CD14-positive monocyte (primary cell): ENCODE measurements around the gene C1QL2. TPM values are rescaled to one million over a fixed set of nuclear protein-coding genes. Genes with fewer than 3 reads are reported as not detected.

Experiments used
- DNase-seq, 3 donors: peaks; one replicate each; pipeline ENCODE4 v3.0.0-alpha.2; 2011 to 2022
- H2AFZ ChIP-seq: 2 replicates; pipeline ENCODE4 v1.6.0; 2012; ENCODE audit warnings: mild to moderate bottlenecking, low read depth, low read length, inconsistent platforms; ENCODE audit not compliant: insufficient read depth, poor library complexity, severe bottlenecking
- H3K27ac ChIP-seq, 2 donors: 1 replicate in 1 of 2; 2 replicates in 1 of 2; pipeline ENCODE4 v1.5.1; 2012 to 2013; ENCODE audit warnings: low read length in 2 of 2, control low read depth in 1 of 2, inconsistent platforms in 1 of 2, low read depth in 1 of 2, mild to moderate bottlenecking in 1 of 2
- H3K27me3 ChIP-seq, 2 donors: one replicate each; pipeline versions ENCODE4 v1.6.0 to v1.6.1; 2011 to 2013; ENCODE audit warnings: low read length in 2 of 2; ENCODE audit not compliant: control insufficient read depth in 2 of 2, insufficient read depth in 2 of 2
- H3K36me3 ChIP-seq, 2 donors: replicated peaks in 1 of 2; 1 replicate in 1 of 2; 2 replicates in 1 of 2; pipeline versions ENCODE4 v1.5.1 to v1.6.1; 2012 to 2013; ENCODE audit warnings: low read length in 2 of 2, control low read depth in 1 of 2, inconsistent platforms in 1 of 2, mild to moderate bottlenecking in 1 of 2; ENCODE audit not compliant: insufficient read depth in 2 of 2, control insufficient read depth in 1 of 2
- H3K4me1 ChIP-seq, 2 donors: 1 replicate in 1 of 2; 2 replicates in 1 of 2; pipeline versions ENCODE4 v1.5.1 to v1.6.1; 2012 to 2013; ENCODE audit warnings: low read length in 2 of 2, control low read depth in 1 of 2, inconsistent platforms in 1 of 2, mild to moderate bottlenecking in 1 of 2, moderate library complexity in 1 of 2; ENCODE audit not compliant: insufficient read depth in 2 of 2, control insufficient read depth in 1 of 2
- H3K4me2 ChIP-seq: replicated peaks from 2 replicates; pipeline ENCODE3; 2012; ENCODE audit warnings: low read length, moderate library complexity, mild to moderate bottlenecking; ENCODE audit not compliant: poor library complexity, severe bottlenecking; ENCODE audit errors: extremely low read depth
- H3K4me3 ChIP-seq, 3 experiments: fragments of 200-600 bp in 1 of 3; sonication (generic) in 1 of 3; replicated peaks in 1 of 3; 1 replicate in 2 of 3; 2 replicates in 1 of 3; pipeline ENCODE4 v1.5.1; 2011 to 2013; ENCODE audit warnings: low read length in 3 of 3, mild to moderate bottlenecking in 3 of 3, control low read depth in 2 of 3, low read depth in 2 of 3, inconsistent platforms in 1 of 3, moderate library complexity in 1 of 3
- H3K79me2 ChIP-seq: 2 replicates; pipeline ENCODE4 v1.6.0; 2012; ENCODE audit warnings: mild to moderate bottlenecking, control low read depth, inconsistent platforms, low read length, moderate library complexity; ENCODE audit not compliant: insufficient read depth
- H3K9ac ChIP-seq: 2 replicates; pipeline ENCODE4 v1.6.0; 2017; ENCODE audit warnings: low read length, mild to moderate bottlenecking; ENCODE audit not compliant: insufficient read depth, poor library complexity, severe bottlenecking
- H3K9me3 ChIP-seq, 2 donors: replicated peaks in 1 of 2; 1 replicate in 1 of 2; 2 replicates in 1 of 2; pipeline versions ENCODE4 v1.5.1 to v1.6.1; 2012 to 2013; ENCODE audit warnings: low read length in 2 of 2, control low read depth in 1 of 2; ENCODE audit not compliant: control insufficient read depth in 1 of 2, insufficient read depth in 1 of 2
- H4K20me1 ChIP-seq: 2 replicates; pipeline ENCODE4 v1.6.0; 2012; ENCODE audit warnings: mild to moderate bottlenecking, low read length, control low read depth, moderate library complexity; ENCODE audit not compliant: insufficient read depth
- H3K27ac Mint-ChIP-seq, 7 donors: one replicate each; pipeline ENCODE4 v1.8.0; 2020; ENCODE audit warnings: mild to moderate bottlenecking in 7 of 7, mixed read lengths in 7 of 7, moderate library complexity in 6 of 7, inconsistent platforms in 2 of 7
- H3K27me3 Mint-ChIP-seq, 3 donors: one replicate each; pipeline ENCODE4 v1.8.0; 2021 to 2022; ENCODE audit warnings: low read depth in 3 of 3, mild to moderate bottlenecking in 3 of 3, mixed read lengths in 3 of 3, moderate library complexity in 3 of 3, inconsistent platforms in 1 of 3
- H3K36me3 Mint-ChIP-seq, 2 donors: one replicate each; pipeline ENCODE4 v1.8.0; 2020; ENCODE audit warnings: mixed read lengths in 2 of 2, inconsistent platforms in 1 of 2, mild to moderate bottlenecking in 1 of 2
- H3K4me1 Mint-ChIP-seq: one replicate; pipeline ENCODE4 v1.8.0; 2020; ENCODE audit warnings: mild to moderate bottlenecking, mixed read lengths
- H3K4me3 Mint-ChIP-seq, 2 donors: one replicate each; pipeline ENCODE4 v1.8.0; 2020; ENCODE audit warnings: mild to moderate bottlenecking in 2 of 2, mixed read lengths in 2 of 2, moderate library complexity in 1 of 2
- H3K9me3 Mint-ChIP-seq, 7 donors: one replicate each; pipeline ENCODE4 v1.8.0; 2020 to 2022; ENCODE audit warnings: mixed read lengths in 7 of 7, mild to moderate bottlenecking in 6 of 7, moderate library complexity in 6 of 7, inconsistent platforms in 2 of 7
- CTCF ChIP-seq: fragments of 200-600 bp; IDR thresholded peaks from one replicate; pipeline ENCODE4 v1.8.0; 2022; ENCODE audit warnings: antibody characterized with exemption, mild to moderate bottlenecking
- WGBS: methylation state at CpG from one replicate; pipeline ENCODE4 v1.1.5; 2013; ENCODE audit warnings: missing lambda C conversion rate; ENCODE audit not compliant: insufficient coverage; 5-methylcytosine and 5-hydroxymethylcytosine counted together
- intact Hi-C, 2 donors: fragments of 100-400 bp; cut with micrococcal nuclease; formaldehyde crosslinking; loops; one replicate each; pipeline versions ENCODE4 v1.15.0 to v1.15.1; 2023
- polyA plus RNA-seq, 3 donors: library from polyadenylated mRNA; depleted of rRNA in 1 of 3; unstranded in 2 of 3; stranded (reverse) in 1 of 3; fragments of 300-500 nt in 2 of 3; fragments of >200 nt in 1 of 3; fragmentation: Illumina TruSeq in 2 of 3; gene quantifications; 1 replicate in 2 of 3; 2 replicates in 1 of 3; pipeline ENCODE4 v1.2.3, GENCODE V29; 2012 to 2021

Gene C1QL2
- polyA plus RNA-seq, 3 donors, result not detected

GRCh38 chr2:119175517-119175916 lies 17.0 kb upstream of the C1QL2 start:
- Mint-ChIP-seq H3K27ac (no peak overlapping the region), H3K9me3 (no peaks in the 10 kb centered on the region), H3K27me3 (peaks cover 2 to 8% (median 4%) of the 10 kb centered on the region in 3 donors), H3K4me1 (no peaks in the 10 kb centered on the region), H3K4me3 (no peak overlapping the region), H3K36me3 (no peaks in the 10 kb centered on the region)
- Histone ChIP-seq H3K79me2 (no peaks in the 10 kb centered on the region), H2AFZ (no peak overlapping the region), H4K20me1 (no peaks in the 10 kb centered on the region), H3K4me2 (no peak overlapping the region), H3K36me3 (no peaks in the 10 kb centered on the region), H3K4me3 (no peak overlapping the region), H3K4me1 (no peaks in the 10 kb centered on the region), H3K27me3 (no peaks in the 10 kb centered on the region), H3K27ac (no peak overlapping the region), H3K9me3 (no peaks in the 10 kb centered on the region), H3K9ac (no peak overlapping the region)
- TF ChIP-seq CTCF, result no peak
- 100% methylated on average over 4 of the region's 10 CpGs for WGBS
- intact Hi-C loops, result loop anchor here (2.0 to 10.0 kb wide), 2 partner anchors 161 to 293 kb away; no protein-coding TSS in a partner anchor
- DNase-seq, result no peak

GRCh38 chr2:119174993-119175347 lies 16.4 kb upstream of the C1QL2 start:
- Histone ChIP-seq H3K79me2 (no peaks in the 10 kb centered on the region), H2AFZ (no peak overlapping the region), H3K4me2 (no peak overlapping the region), H3K9me3 (no peaks in the 10 kb centered on the region), H3K9ac (no peak overlapping the region), H3K4me3 (no peak overlapping the region), H4K20me1 (no peaks in the 10 kb centered on the region), H3K36me3 (no peaks in the 10 kb centered on the region), H3K4me1 (no peaks in the 10 kb centered on the region), H3K27me3 (no peaks in the 10 kb centered on the region), H3K27ac (no peak overlapping the region)
- intact Hi-C loops, result loop anchor here (2.0 to 10.0 kb wide), 3 partner anchors 160 to 293 kb away; no protein-coding TSS in a partner anchor
- no peak for DNase-seq
- no peak for TF ChIP-seq CTCF
- H3K36me3 Mint-ChIP-seq, result no peaks in the 10 kb centered on the region
- no peak overlapping the region for H3K27ac Mint-ChIP-seq
- H3K9me3 Mint-ChIP-seq, result no peaks in the 10 kb centered on the region
- peaks cover 4 to 8% (median 6%) of the 10 kb centered on the region in 3 donors for H3K27me3 Mint-ChIP-seq
- H3K4me1 Mint-ChIP-seq, result no peaks in the 10 kb centered on the region
- 100% methylated on average over 2 of the region's 6 CpGs for WGBS
- H3K4me3 Mint-ChIP-seq, result no peak overlapping the region
